GM19035 (cell line): Measurements from ENCODE around the gene OGFOD3.

ENCODE experiments used
- ATAC-seq: cut with Tn5 transposase; IDR thresholded peaks from one replicate; pipeline ENCODE4 v1.9.1; 2021; ENCODE audit not compliant: unreplicated experiment

The OGFOD3 gene

DNA sequence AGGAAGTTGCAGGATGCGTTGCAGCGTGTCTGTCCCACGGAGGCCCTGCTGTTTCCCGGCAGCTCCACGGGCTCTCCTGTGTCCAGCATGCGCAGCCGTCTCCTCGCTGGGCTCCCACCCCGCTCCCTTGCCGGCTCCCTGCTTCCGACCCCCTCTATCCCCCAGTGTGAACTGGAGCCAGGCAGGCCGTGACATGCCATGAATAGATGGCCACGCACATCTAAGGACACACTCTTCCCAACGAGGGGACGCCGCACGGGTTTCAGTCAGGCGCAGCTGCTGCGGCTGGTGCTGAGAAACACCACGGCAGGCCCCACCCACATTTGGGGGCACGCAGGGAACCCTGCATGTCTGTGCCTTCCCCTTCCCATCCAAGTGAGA, 9.5 kb downstream of the OGFOD3 start:
- no peak for ATAC-seq

GRCh38 chr17:82408288-82408937, 10.0 kb downstream of the OGFOD3 start:
- no peak for ATAC-seq

- no peak for ATAC-seq
Measured at GRCh38 chr17:82407255-82407654, 11.1 kb downstream of the OGFOD3 start.

DNA sequence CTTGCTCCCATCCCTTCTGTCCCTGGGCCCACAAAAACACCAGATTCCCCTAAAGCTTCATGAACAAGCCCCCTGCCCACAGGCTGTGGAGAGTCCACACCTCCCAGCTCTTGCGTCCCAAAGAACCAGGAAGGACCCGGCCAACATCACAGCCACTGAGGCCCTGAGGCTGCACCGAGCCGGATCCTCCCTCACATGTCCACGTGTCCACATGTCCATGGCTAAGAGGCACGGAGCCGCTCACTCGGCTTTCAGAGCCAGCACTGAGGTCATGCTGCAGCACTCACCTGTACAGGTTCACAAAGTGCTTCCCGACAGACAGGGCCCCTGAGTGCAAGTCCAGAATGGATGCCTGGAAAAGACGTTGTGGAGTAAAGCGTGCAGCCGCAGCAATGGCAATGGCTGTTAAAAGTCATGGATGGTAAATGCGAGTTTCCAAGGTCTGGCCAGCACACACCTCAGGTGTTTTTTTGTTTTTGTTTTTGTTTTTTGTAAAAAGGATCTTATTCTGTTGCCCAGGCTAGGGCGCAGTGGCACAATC, 12.2 kb downstream of the OGFOD3 start:
- no peak for ATAC-seq

GRCh38 chr17:82405051-82405450, 13.3 kb downstream of the OGFOD3 start:
- no peak for ATAC-seq

GRCh38 chr17:82403662-82404660, 14.4 kb downstream of the OGFOD3 start:
- ATAC-seq, result no peak

- no peak for ATAC-seq
Measured at GRCh38 chr17:82402865-82403264, 15.5 kb downstream of the OGFOD3 start.

DNA sequence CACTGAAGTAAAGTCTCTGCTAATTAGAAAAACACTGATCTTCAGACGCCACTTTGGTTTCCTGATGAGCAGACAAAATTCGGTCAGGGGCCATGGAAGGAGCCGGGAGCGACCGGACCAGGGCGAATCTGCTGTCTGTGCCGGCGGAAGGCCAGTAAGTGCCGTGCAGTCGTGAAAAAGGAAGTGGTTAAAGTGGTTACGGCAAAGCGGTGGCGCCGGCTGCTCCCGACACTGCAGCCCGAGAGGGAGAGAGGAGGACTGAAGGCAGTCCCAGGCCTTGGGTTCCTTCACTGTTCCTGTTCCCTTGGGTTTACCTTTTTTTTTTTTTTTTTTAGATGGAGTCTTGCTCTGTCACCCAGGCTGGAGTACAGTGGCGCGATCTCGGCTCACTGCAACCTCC, 17.6 kb downstream of the OGFOD3 start:
- no peak for ATAC-seq

DNA sequence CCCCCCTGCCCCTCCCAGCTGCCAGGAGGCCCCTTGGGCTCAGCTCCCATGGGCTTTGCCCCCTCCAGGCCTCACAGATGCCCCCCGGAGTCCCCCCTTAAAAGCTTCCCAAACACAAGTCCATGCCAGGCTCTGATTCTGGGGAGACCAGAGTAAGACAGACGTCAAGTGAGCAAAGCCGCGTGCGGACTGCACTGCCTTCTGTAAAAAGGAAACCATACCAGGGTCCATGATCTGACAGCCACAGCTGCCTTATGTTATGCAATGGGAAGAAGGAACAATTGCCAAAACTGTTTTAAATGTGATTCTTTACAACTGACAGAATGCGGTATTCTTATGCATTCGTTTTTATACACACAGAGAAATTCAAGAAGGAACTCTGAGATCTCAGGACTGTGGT, 18.2 kb downstream of the OGFOD3 start:
- ATAC-seq, result no peak

DNA sequence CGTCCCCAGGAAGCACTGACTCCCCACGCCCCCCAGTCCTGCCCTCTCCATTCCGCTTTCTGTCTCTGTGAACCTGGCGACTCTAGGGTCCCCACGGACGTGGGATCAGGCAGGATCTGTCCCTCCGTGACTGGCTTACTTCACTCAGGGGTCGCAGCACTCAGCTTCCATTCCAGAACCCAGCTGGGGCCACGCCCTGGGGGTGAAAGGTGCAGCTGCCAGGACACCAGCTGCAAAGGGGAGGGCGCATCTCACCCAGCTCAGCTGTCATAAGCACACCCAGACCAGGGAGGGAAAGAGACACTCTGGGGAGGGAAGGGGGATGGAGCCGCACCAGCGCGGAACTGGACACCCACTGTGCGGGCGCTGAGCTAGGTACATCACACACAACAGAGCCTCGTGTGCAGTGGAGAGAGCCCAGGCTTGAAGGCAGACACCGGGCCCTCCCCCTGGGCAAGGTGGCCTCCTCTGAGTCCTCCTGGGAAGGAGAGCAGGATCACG, 18.7 kb downstream of the OGFOD3 start:
- ATAC-seq, result no peak

GRCh38 chr17:82399041-82399441, 19.3 kb downstream of the OGFOD3 start:
- no peak for ATAC-seq

- ATAC-seq, result no peak
Measured at GRCh38 chr17:82397449-82398335, 20.7 kb downstream of the OGFOD3 start.

GRCh38 chr17:82396601-82397435, 21.6 kb downstream of the OGFOD3 start:
- no peak for ATAC-seq

GRCh38 chr17:82394278-82394677, 24.1 kb downstream of the OGFOD3 start:
- no peak for ATAC-seq

- ATAC-seq, result no peak
Measured at GRCh38 chr17:82392941-82393340, 25.4 kb downstream of the OGFOD3 start.

GRCh38 chr17:82392209-82392920, 26.0 kb downstream of the OGFOD3 start:
- ATAC-seq, result no peak

- no peak for ATAC-seq
Measured at GRCh38 chr17:82391496-82392066, 26.8 kb downstream of the OGFOD3 start.

DNA sequence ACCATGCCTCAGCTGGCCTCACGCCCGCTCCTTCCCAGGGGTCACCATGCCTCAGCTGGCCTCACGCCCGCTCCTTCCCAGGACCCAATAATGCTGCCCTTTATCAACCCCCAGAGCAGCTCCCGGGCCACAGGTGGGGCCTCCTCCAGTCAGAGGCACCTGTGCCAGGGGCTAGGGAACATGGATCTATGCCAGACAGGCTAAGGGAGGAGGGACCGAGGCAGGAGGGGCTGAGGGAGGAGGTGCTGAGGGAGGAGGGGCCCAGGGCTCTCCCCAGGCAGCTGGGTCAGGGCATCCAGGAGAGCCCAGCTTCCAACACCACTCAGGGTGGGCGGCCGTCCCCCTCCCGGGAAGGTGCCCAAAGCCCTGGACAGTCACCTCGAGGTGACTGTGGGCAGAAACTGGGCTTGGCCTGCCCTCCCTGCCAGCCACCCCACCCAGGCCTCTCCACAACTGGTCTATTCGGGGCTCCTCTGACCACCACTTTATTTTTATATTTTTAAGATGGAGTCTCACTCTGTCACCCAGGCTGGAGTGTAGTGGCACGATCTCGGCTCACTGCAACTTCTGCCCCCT, 27.4 kb downstream of the OGFOD3 start:
- no peak for ATAC-seq
